Ectodermal cell (in vitro differentiated cells): Measurements from ENCODE around the gene ZFP28.

Source experiments
- H3K27ac ChIP-seq: 2 replicates; pipeline ENCODE4 v1.7.0; 2013; ENCODE audit warnings: mild to moderate bottlenecking, low read depth, low read length; ENCODE audit not compliant: insufficient read depth, poor library complexity, severe bottlenecking
- H3K27me3 ChIP-seq: 2 replicates; pipeline ENCODE4 v1.7.0; 2013; ENCODE audit warnings: mild to moderate bottlenecking, low read length; ENCODE audit not compliant: insufficient read depth, control insufficient read depth, poor library complexity, severe bottlenecking
- H3K36me3 ChIP-seq: one replicate; pipeline ENCODE4 v1.7.0; 2013; ENCODE audit warnings: low read length; ENCODE audit not compliant: control insufficient read depth, insufficient read depth
- H3K4me1 ChIP-seq: one replicate; pipeline ENCODE4 v1.7.0; 2013; ENCODE audit warnings: low read length; ENCODE audit not compliant: control insufficient read depth, insufficient read depth
- H3K4me3 ChIP-seq: 2 replicates; pipeline ENCODE4 v1.7.0; 2013; ENCODE audit warnings: low read depth, low read length, control low read depth; ENCODE audit not compliant: insufficient read depth
- H3K9me3 ChIP-seq: 2 replicates; pipeline ENCODE4 v1.7.0; 2013; ENCODE audit warnings: mild to moderate bottlenecking, low read length, moderate library complexity; ENCODE audit not compliant: control insufficient read depth
- WGBS, 2 experiments: methylation state at CpG; one replicate each; pipeline ENCODE4 v1.1.7; 2013; ENCODE audit warnings: missing lambda C conversion rate in 2 of 2; 5-methylcytosine and 5-hydroxymethylcytosine counted together

Gene ZFP28

DNA sequence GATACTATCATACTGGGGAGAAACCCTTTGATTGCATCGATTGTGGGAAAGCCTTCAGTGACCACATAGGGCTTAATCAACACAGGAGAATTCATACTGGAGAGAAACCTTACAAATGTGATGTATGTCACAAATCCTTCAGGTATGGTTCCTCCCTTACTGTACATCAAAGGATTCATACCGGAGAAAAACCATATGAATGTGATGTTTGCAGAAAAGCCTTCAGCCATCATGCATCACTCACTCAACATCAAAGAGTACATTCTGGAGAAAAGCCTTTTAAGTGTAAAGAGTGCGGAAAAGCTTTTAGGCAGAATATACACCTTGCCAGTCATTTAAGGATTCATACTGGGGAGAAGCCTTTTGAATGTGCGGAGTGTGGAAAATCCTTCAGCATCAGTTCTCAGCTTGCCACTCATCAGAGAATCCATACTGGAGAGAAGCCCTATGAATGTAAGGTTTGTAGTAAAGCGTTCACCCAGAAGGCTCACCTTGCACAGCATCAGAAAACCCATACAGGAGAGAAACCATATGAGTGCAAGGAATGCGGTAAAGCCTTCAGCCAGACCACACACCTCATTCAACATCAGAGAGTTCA lies 15.6 kb downstream of the ZFP28 start:
- Histone ChIP-seq H3K27me3 (no peaks in the 10 kb centered on the region), H3K9me3 (peaks cover 8% of the 10 kb centered on the region), H3K36me3 (peaks cover 28% of the 10 kb centered on the region), H3K4me1 (no peaks in the 10 kb centered on the region), H3K27ac (no peak overlapping the region), H3K4me3 (no peak overlapping the region)
- WGBS, 2 experiments, result 76 to 77% methylated on average over 5 to 6 of the region's 6 CpGs

DNA sequence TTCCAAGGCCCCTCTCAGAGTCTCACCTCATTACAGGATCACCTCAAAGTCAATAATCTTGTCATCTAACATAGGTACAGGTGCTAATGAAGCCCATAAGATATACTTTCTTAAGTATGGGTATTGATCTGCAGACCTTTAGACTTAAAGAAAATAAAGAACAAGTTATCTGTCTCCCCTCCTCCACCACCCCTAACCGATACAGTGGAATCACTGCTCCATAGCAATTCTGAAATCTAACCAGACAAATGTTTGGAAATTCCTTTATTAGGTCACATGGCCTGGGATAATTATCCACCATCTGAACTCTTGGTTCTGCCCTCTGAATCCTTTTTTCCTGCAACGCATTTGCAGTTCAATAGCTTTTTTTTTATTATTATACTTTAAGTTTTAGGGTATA lies 24.0 kb downstream of the ZFP28 start:
- Histone ChIP-seq H3K9me3 (peaks cover 10% of the 10 kb centered on the region), H3K27ac (no peak overlapping the region), H3K4me1 (no peaks in the 10 kb centered on the region), H3K27me3 (no peaks in the 10 kb centered on the region), H3K36me3 (no peaks in the 10 kb centered on the region), H3K4me3 (no peak overlapping the region)
- 83 to 90% methylated on average over 1 to 2 of the region's 2 CpGs for WGBS, 2 experiments

DNA sequence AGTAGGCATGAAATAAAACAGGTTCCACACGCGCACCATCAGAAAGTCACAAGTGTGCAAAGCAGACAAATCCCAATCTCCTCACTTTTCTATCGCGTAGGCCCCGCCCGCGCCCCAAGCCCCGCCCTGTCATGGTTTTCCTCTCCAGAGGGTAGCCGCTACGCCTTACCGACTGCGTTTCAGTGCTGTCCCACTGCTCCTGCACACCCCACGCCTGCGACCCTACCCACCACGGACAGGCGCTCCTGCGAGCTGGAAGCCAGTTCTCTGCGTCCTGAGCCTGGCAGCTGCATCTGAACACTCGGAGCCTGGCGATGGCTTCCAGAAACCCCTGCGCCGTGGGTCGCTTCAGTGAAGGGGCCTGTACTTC lies 28.1 kb downstream of the ZFP28 start:
- no peaks in the 10 kb centered on the region for H3K27me3 ChIP-seq
- H3K27ac ChIP-seq, result no peak overlapping the region
- 3% methylated on average over 23 of the region's 23 CpGs for WGBS, 2 experiments
- peaks cover 28% of the 10 kb centered on the region for H3K36me3 ChIP-seq
- H3K4me3 ChIP-seq, result peak overlapping the region; percentile 77
- no peaks in the 10 kb centered on the region for H3K4me1 ChIP-seq
- peaks cover 6% of the 10 kb centered on the region for H3K9me3 ChIP-seq

DNA sequence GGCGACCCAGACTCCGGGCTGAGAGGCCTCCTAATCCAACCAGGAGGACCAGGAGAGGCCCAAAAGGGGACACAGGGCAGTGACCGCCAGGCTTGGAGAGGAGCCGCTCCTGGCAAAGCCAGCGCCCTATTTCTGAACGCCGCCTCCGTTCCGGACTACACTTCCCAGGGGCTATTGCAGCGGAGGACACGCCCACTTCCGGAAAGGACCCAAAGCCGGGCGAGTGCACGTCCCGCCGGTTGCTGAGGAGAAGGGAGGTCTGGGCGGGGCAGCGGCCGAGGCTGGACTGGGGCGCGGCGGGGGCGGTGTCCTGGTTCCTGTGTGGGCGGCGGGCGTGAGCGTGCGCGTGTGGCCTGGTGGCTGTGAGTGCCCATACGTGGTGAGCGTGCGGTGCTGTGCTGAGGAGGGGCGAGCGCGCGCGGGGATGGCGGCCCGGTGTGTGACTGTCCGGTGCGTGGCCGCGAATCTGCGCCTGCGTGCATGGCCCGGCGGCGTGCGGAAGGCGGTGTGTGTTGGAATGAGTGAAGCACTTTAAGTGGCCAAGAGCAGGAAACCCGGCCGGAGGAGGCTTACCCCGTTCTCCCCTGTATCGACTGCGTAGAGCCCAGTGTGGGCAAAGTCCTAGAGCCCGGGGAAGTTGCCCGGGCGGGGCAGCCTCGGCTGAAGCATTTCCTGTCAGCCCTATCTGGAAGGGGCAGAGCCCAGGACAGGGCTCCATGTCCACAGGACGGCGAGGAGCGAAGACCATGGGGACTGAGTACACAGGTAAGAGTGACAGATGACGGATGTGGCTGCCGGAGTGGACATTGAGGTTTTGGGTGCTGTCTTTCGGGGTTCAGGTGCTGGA lies 28.7 kb downstream of the ZFP28 start, which contains the start of gene ZNF470:
TSS of gene ZNF470 (plus strand) at position 195 of the 847 bp plus-strand sequence. CDS start 2,844 bp downstream, outside the sequence.
- Histone ChIP-seq H3K27ac (no peak within 1 kb of the TSS), H3K4me1 (no peaks in the 10 kb centered on the region), H3K27me3 (no peaks in the 10 kb centered on the region), H3K36me3 (peaks cover 30% of the 10 kb centered on the region), H3K4me3 (peak within 1 kb of the TSS; percentile 77), H3K9me3 (peaks cover 6% of the 10 kb centered on the region)
- WGBS, 2 experiments, result 6 to 7% methylated on average over 66 of the region's 66 CpGs

DNA sequence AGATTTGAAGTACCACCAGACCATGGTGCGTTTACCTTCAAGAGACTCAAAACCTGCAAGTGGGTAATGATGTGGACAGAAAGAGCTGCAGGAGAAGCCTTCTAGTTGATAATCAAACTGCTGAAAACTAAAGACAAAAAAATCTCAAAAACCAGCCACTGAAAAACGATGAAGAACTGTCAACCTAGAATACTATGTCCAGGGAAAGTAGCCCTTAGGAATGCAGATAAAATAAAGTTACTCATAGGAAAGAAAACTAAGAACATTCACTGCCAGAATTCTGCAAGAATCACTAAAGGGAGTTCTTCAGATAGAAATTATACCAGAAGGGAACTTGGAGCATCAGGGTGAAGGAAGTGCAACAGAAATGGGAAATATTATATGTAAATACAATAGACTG lies 33.8 kb downstream of the ZFP28 start:
- Histone ChIP-seq H3K36me3 (peaks cover 61% of the 10 kb centered on the region), H3K4me1 (no peaks in the 10 kb centered on the region), H3K27ac (no peak overlapping the region), H3K27me3 (no peaks in the 10 kb centered on the region), H3K4me3 (no peak overlapping the region), H3K9me3 (peaks cover 6% of the 10 kb centered on the region)
- 47 to 86% methylated on average over 1 to 2 of the region's 2 CpGs for WGBS, 2 experiments

DNA sequence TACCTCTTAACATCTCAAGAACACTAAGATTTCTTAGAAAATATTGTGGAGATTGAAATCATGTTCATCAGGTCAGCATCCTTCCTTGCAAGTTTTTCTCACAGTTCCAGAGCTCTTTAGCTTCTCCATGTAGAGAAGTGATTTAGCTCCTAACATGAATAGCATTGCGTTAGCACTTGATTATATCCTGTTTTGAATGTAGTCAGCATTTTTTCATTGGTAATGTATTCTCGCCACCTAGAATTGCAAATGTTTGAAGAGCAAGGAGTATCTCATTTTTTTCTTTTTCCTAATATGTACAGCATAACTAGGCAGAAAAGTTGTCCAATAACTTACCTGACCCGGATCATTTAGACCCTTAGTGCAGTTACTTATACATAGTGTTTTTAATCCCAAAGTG lies 35.2 kb downstream of the ZFP28 start:
- Histone ChIP-seq H3K4me3 (no peak overlapping the region), H3K36me3 (peaks cover 59% of the 10 kb centered on the region), H3K9me3 (peaks cover 8% of the 10 kb centered on the region), H3K27ac (no peak overlapping the region), H3K4me1 (no peaks in the 10 kb centered on the region), H3K27me3 (no peaks in the 10 kb centered on the region)
- 98 to 100% methylated on average over 3 of the region's 3 CpGs for WGBS, 2 experiments

DNA sequence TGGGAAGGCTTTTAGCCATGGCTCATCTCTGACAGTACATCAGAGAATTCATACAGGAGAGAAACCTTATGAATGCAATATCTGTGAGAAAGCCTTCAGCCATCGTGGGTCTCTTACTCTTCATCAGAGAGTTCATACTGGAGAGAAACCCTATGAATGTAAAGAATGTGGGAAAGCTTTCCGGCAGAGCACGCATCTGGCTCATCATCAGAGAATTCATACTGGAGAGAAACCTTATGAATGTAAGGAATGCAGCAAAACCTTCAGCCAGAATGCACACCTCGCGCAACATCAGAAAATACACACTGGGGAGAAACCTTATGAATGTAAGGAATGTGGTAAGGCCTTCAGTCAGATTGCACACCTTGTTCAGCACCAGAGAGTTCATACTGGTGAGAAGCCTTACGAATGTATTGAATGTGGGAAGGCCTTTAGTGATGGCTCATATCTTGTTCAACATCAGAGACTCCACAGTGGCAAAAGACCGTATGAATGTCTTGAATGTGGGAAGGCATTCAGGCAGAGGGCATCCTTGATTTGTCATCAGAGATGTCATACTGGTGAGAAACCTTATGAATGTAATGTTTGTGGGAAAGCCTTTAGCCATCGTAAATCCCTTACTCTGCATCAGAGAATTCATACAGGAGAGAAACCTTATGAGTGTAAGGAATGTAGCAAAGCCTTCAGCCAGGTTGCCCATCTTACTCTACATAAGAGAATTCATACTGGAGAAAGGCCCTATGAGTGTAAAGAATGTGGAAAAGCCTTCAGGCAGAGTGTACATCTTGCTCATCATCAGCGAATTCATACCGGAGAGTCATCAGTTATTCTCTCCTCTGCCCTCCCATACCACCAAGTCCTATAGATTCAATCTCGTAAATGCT lies 39.2 kb downstream of the ZFP28 start:
- Histone ChIP-seq H3K4me3 (no peak overlapping the region), H3K27ac (no peak overlapping the region), H3K36me3 (peaks cover 32% of the 10 kb centered on the region), H3K9me3 (peaks cover 12% of the 10 kb centered on the region), H3K4me1 (no peaks in the 10 kb centered on the region), H3K27me3 (no peaks in the 10 kb centered on the region)
- WGBS, 2 experiments, result 96% methylated on average over 11 of the region's 11 CpGs

DNA sequence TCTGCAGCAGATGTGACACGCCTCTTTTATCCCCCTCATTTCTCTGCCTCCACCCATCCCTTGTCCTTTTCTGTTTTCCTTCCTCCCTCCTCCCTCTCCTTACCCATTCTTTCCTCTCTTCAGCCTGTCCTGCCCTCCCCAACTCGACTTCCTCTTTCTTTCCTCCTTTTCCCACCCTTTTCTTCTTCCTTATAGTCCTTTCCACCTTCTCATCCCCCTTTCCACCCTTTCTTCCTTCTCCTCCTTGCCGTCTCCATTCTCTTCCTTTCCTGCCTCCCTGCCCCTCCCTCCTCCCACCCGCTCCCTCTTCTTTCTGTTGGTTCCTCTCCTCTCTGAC lies 55.7 kb downstream of the ZFP28 start:
- Histone ChIP-seq H3K27me3 (no peaks in the 10 kb centered on the region), H3K36me3 (peaks cover 8% of the 10 kb centered on the region), H3K4me1 (no peaks in the 10 kb centered on the region), H3K9me3 (peaks cover 7% of the 10 kb centered on the region), H3K4me3 (no peak overlapping the region), H3K27ac (no peak overlapping the region)
- WGBS, 2 experiments, result 71 to 74% methylated on average over 4 of the region's 4 CpGs

DNA sequence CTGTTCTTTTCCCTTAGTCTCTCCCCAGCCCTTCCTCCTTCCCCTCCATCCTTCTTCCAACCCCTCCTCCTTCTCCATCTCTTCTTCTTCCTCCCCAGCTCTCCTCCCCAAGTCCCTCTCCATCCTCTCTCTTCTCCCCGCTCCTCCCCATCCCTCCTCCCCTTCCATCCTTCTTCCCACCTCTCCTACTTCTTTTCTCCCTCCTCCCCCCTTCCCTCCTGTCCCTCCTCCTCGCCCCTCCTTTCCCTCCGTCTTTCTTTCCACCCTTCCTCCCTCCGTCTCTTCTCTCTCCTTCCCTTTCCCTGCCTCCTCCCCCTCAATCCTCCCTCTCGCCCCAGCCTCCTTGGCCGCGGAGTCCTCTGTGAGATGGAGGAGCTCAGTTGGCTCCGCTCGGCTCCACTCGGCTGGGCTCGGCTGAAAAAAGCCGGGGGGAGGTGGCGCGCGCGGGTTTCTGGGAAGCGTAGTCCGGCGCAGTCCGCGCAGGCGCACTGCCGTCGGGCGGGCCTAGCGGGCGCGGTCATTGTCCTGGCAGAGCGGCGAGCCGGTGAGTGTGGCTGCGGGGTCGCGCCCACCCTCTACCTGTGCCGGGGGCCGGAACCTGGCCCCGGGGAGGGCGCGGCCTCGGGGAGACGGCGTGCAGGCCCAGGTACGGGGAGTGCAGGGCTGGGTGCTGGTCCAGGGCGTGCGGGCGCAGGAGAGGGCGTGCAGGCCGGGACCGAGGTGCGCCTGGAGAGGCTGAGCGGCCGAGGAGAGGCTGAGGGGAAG lies 56.2 kb downstream of the ZFP28 start, which contains the start of gene ZNF71:
TSS of gene ZNF71 (plus strand) at position 520 of the 765 bp plus-strand sequence. CDS start 6,257 bp downstream, outside the sequence.
- H3K4me3 ChIP-seq, result peak within 1 kb of the TSS; percentile 78
- H3K27ac ChIP-seq, result no peak within 1 kb of the TSS
- 1% methylated on average over 52 of the region's 52 CpGs for WGBS, 2 experiments

More for the DNA sequence above, 56.2 kb downstream of the ZFP28 start, which contains the start of gene ZNF71:
- no peaks in the 10 kb centered on the region for H3K4me1 ChIP-seq
- H3K36me3 ChIP-seq, result peaks cover 8% of the 10 kb centered on the region
- H3K9me3 ChIP-seq, result peaks cover 5% of the 10 kb centered on the region
- H3K27me3 ChIP-seq, result no peaks in the 10 kb centered on the region
